Measurements from ENCODE around the gene GPR61. TPM values are rescaled to one million over a fixed set of nuclear protein-coding genes. Genes with fewer than 3 reads are reported as not detected.

The GPR61 gene
- total RNA-seq, 4 donors from 2014 or later: 0.59 to 0.60 TPM; not detected in 2

GRCh38 chr1:109537450-109538178 lies 2.1 kb upstream of the GPR61 start:
- Histone ChIP-seq H3K9me3 (no peaks in the 10 kb centered on the region), H3K27me3 (no peaks in the 10 kb centered on the region), H3K36me3 (no peaks in the 10 kb centered on the region), H3K27ac (no peak overlapping the region), H3K4me1 (peaks cover 0 to 21% (median 2%) of the 10 kb centered on the region in 4 donors), H3K4me3 (no peak overlapping the region)
- DNase-seq (ENCODE audit: low spot score in 2 of 2): no peak
- TF ChIP-seq POLR2A (IDR thresholded peaks at IDR 0.05) (no peak), EP300 (IDR thresholded peaks at IDR 0.05) (no peak)
- TF ChIP-seq, protein P1, sequence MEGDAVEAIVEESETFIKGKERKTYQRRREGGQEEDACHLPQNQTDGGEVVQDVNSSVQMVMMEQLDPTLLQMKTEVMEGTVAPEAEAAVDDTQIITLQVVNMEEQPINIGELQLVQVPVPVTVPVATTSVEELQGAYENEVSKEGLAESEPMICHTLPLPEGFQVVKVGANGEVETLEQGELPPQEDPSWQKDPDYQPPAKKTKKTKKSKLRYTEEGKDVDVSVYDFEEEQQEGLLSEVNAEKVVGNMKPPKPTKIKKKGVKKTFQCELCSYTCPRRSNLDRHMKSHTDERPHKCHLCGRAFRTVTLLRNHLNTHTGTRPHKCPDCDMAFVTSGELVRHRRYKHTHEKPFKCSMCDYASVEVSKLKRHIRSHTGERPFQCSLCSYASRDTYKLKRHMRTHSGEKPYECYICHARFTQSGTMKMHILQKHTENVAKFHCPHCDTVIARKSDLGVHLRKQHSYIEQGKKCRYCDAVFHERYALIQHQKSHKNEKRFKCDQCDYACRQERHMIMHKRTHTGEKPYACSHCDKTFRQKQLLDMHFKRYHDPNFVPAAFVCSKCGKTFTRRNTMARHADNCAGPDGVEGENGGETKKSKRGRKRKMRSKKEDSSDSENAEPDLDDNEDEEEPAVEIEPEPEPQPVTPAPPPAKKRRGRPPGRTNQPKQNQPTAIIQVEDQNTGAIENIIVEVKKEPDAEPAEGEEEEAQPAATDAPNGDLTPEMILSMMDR (IDR thresholded peaks at IDR 0.05): no peak
- WGBS, 2 donors: 80 to 89% methylated on average over 9 of the region's 9 CpGs

DNA sequence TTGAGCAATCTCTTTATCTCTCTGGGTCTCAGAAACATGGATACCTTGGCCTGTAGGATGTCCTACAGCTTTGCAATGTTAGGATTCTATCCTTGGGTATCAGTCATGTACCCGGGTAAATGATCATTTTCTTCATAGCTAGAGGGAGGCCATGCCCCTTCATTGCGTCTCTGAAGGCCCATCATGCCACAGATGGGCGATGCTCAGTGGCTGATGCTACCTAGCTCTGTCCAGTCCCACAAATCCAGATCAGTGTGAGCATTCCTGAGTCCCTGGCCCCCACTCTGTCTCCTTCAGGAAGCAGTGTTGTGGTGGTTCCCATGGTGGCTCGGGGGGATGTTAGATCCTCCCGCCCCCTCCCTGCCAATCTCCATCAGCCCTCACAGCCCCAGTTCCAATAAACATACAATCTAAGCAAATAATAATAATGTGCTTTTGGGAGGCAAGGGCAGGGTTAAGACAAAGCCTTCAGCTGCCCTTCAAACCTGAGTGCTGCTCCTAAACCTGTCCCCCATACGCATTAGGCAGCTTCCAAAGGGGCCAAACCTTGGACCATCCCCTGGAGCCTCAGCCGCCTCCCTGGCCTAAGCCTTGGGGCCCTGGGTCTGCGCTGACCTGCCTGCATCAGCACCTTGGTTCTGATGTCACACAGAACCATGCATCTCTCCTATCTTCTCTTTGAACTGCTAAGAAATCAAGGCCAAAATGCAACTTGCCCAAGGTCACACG lies 681 bp upstream of the GPR61 start:
- no peaks in the 10 kb centered on the region for H3K27me3 ChIP-seq
- 84 to 93% methylated on average over 9 of the region's 9 CpGs for WGBS, 2 donors
- DNase-seq (ENCODE audit: low spot score in 2 of 2): no peak
- no peaks in the 10 kb centered on the region for H3K9me3 ChIP-seq
- no peak for TF ChIP-seq POLR2A (IDR thresholded peaks at IDR 0.05)
- no peak for TF ChIP-seq EP300 (IDR thresholded peaks at IDR 0.05)
- TF ChIP-seq, protein P1 (IDR thresholded peaks at IDR 0.05): no peak
- H3K4me1 ChIP-seq: peaks cover 0 to 16% (median 2%) of the 10 kb centered on the region in 4 donors
- no peaks in the 10 kb centered on the region for H3K36me3 ChIP-seq
- no peak overlapping the region for H3K27ac ChIP-seq
- H3K4me3 ChIP-seq: no peak overlapping the region

DNA sequence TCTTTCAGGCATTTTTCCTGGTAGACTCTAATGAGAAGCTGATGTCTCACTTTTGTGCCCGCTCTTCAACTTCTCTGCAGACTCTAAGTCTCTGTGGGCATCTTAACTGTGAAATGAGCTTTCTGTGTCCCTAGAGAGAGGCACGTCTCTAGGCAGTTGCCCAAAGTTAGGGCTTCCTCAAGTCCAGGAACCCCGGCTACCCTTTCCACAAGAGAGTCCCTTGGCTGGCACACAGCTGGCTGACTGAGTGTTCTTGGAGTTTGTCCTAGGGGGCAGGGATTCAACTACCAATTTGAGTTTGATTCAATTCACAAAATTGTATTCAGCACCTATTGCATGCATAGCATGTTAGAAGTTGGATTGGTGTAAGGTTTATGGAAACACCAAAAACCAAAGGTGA lies 1.4 kb downstream of the GPR61 start:
- H3K27me3 ChIP-seq: no peaks in the 10 kb centered on the region
- DNase-seq (ENCODE audit: low spot score in 2 of 2): no peak
- peaks cover 0 to 15% (median 0%) of the 10 kb centered on the region in 4 donors for H3K4me1 ChIP-seq
- no peak overlapping the region for H3K4me3 ChIP-seq
- WGBS, 2 donors: 78 to 87% methylated on average over 3 of the region's 3 CpGs
- H3K9me3 ChIP-seq: no peaks in the 10 kb centered on the region
- TF ChIP-seq EP300 (IDR thresholded peaks at IDR 0.05) (no peak), POLR2A (IDR thresholded peaks at IDR 0.05) (no peak)
- TF ChIP-seq, protein P1 (IDR thresholded peaks at IDR 0.05): no peak
- H3K36me3 ChIP-seq: no peaks in the 10 kb centered on the region
- H3K27ac ChIP-seq: peak overlapping the region in 2 of 4 donors; percentile 36 to 53

DNA sequence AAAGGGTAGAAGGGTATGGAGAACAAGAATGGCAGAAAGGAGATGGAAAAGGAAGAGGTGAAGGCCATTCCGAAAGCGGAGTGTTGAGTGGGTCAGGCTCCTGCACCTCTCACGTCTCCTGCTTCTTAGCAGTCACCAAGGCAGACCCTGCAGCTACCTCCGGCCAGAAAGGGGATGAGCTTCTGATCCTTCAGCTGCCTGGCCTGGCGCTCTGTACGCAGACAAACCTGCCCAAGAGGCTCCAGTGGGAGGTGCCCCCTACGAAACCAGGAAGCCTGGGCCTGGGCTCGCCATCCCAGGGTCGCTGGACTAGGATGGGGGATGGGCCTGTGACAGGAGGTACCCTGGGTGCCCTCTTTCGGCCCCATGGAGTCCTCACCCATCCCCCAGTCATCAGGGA lies 3.0 kb downstream of the GPR61 start:
- no peak for DNase-seq (ENCODE audit: low spot score in 2 of 2)
- no peak overlapping the region for H3K27ac ChIP-seq
- no peaks in the 10 kb centered on the region for H3K9me3 ChIP-seq
- H3K27me3 ChIP-seq: no peaks in the 10 kb centered on the region
- H3K36me3 ChIP-seq: no peaks in the 10 kb centered on the region
- no peak for TF ChIP-seq EP300 (IDR thresholded peaks at IDR 0.05)
- TF ChIP-seq, protein P1 (IDR thresholded peaks at IDR 0.05): no peak
- no peak for TF ChIP-seq POLR2A (IDR thresholded peaks at IDR 0.05)
- H3K4me3 ChIP-seq: no peak overlapping the region
- peaks cover 0 to 25% (median 7%) of the 10 kb centered on the region in 4 donors for H3K4me1 ChIP-seq
- 88 to 90% methylated on average over 7 to 10 of the region's 10 CpGs for WGBS, 2 donors

All from tibial nerve (tissue), 4 donors.